Ascending aorta (tissue), 2 donors: ENCODE measurements around the gene SNED1. TPM values are rescaled to one million over a fixed set of nuclear protein-coding genes. Genes with fewer than 3 reads are reported as not detected.

Experiments
- DNase-seq, 2 donors: peaks; one replicate each; pipeline ENCODE4 v3.0.0-alpha.2; 2019; ENCODE audit warnings: low spot score in 2 of 2
- H3K27ac ChIP-seq, 2 donors: fragments of 200-600 bp; sonication (generic); one replicate each; pipeline ENCODE4 v1.5.1; 2016 to 2017; ENCODE audit warnings: mild to moderate bottlenecking in 1 of 2
- H3K27me3 ChIP-seq: fragments of 200-600 bp; sonication (generic); one replicate; pipeline ENCODE4 v1.5.1; 2017
- H3K36me3 ChIP-seq, 2 donors: fragments of 200-600 bp; sonication (generic); one replicate each; pipeline ENCODE4 v1.5.1; 2016
- H3K4me1 ChIP-seq, 2 donors: fragments of 200-600 bp; sonication (generic); one replicate each; pipeline ENCODE4 v1.5.1; 2016 to 2017; ENCODE audit warnings: mild to moderate bottlenecking in 1 of 2
- H3K4me3 ChIP-seq, 2 donors: fragments of 200-600 bp; sonication (generic); one replicate each; pipeline ENCODE4 v1.5.1; 2016 to 2017; ENCODE audit warnings: mild to moderate bottlenecking in 1 of 2
- H3K9me3 ChIP-seq, 2 donors: fragments of 200-600 bp; sonication (generic); one replicate each; pipeline ENCODE4 v1.5.1; 2016
- intact Hi-C: fragments of 100-400 bp; cut with DNase I; formaldehyde crosslinking; loops from one replicate; pipeline ENCODE4 v1.15.1; 2023
- total RNA-seq: library from RNA; depleted of rRNA; stranded (reverse); fragments of >200 nt; gene quantifications from one replicate; pipeline ENCODE4 v1.1.0, GENCODE V29; 2016
- TF ChIP-seq, protein P1 (sequence below), 3 experiments: fragments of 200-600 bp in 2 of 3; fragments of 450-650 bp in 1 of 3; sonication (generic) in 2 of 3; IDR thresholded peaks; one replicate each; pipeline ENCODE4 v1.5.1; 2016 to 2019; ENCODE audit warnings: antibody characterized with exemption in 3 of 3, mild to moderate bottlenecking in 1 of 3, moderate library complexity in 1 of 3

Gene SNED1
- total RNA-seq, 1 donor from 2014 or later: 84.3 TPM

DNA sequence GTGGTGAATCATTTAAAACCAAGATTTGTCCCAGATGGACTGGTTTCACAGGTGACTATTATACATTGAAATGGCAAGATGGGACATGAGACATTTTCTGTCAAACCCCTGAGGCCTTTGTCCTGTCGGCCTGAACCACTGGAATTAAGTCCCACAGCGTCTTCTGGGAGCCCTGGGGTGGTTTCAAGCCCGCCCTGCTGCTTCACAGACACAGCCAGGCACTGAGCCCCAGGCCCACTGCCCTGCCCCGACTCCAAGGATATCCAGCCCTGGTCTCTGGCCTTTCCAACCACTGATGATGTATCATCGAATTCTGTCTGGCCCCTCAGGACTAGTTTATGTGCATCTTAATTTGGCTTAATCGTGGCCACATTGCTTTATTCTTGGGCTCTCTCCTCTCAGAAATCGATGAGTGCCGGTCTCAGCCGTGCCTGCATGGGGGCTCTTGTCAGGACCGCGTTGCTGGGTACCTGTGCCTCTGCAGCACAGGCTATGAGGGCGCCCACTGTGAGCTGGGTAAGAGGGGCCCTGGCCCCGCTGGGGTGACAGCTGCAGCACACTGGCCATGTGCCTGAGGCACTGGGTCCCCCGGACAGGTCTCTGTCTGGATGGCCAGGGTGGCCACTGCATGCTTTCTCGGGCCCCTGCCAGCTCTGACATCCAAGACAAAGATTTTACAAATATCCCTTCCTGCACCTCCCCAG lies 64.1 kb downstream of the SNED1 start:
- Histone ChIP-seq H3K27me3 (no peaks in the 10 kb centered on the region), H3K27ac (no peak overlapping the region), H3K9me3 (no peaks in the 10 kb centered on the region), H3K4me3 (no peak overlapping the region), H3K36me3 (peaks cover 23 to 34% of the 10 kb centered on the region in 2 donors), H3K4me1 (no peaks in the 10 kb centered on the region)
- intact Hi-C loops: no loop called here
- peak in 1 of 2 donors; percentile 56 for DNase-seq
- TF ChIP-seq, protein P1, sequence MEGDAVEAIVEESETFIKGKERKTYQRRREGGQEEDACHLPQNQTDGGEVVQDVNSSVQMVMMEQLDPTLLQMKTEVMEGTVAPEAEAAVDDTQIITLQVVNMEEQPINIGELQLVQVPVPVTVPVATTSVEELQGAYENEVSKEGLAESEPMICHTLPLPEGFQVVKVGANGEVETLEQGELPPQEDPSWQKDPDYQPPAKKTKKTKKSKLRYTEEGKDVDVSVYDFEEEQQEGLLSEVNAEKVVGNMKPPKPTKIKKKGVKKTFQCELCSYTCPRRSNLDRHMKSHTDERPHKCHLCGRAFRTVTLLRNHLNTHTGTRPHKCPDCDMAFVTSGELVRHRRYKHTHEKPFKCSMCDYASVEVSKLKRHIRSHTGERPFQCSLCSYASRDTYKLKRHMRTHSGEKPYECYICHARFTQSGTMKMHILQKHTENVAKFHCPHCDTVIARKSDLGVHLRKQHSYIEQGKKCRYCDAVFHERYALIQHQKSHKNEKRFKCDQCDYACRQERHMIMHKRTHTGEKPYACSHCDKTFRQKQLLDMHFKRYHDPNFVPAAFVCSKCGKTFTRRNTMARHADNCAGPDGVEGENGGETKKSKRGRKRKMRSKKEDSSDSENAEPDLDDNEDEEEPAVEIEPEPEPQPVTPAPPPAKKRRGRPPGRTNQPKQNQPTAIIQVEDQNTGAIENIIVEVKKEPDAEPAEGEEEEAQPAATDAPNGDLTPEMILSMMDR (IDR thresholded peaks at IDR 0.05): no peak

DNA sequence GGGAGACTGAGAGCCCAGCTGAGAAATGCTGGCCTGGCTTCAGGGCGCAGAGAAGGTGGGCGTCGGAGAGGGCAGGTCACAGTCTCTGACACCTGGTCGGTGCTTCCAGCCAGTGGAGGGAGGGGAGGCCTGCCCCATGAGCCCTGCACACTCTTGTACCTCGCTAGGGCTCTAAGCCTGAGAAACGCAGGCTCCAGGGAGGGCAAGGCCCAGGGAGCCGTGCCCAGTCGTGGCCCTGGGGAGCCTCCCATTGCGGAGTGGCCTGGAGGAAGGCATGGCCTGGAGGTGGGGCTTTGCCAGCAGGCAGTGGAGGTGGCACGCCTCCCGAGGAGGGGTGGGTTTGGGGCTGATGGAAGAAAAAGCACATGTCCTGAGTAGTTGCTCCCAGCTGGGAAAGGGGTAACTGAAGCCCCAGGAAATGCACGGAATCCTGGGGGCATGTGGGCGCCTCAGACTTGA lies 64.7 kb downstream of the SNED1 start:
- intact Hi-C loops: no loop called here
- no peak overlapping the region for H3K27ac ChIP-seq
- H3K27me3 ChIP-seq: no peaks in the 10 kb centered on the region
- DNase-seq: peak in 1 of 2 donors; percentile 56
- H3K36me3 ChIP-seq: peaks cover 24 to 39% of the 10 kb centered on the region in 2 donors
- no peak overlapping the region for H3K4me3 ChIP-seq
- TF ChIP-seq, protein P1 (IDR thresholded peaks at IDR 0.05): no peak
- no peaks in the 10 kb centered on the region for H3K9me3 ChIP-seq
- H3K4me1 ChIP-seq: no peaks in the 10 kb centered on the region

DNA sequence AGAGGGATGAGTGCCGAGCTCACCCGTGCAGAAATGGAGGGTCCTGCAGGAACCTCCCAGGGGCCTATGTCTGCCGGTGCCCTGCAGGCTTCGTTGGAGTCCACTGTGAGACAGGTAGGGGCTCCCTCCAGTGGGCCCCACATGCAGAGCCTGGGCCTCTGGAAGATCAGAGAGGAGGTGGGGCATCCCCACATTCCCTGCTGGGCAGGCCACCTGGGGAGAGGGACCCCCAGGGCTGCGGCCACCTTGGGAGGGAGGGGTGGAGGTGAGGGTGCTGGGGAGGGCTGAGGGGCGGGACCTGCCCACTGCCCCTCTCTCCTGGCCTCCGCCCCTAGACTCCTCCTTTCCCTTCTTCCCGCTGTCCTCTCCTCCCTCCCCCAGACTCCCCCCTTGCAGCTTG lies 65.2 kb downstream of the SNED1 start:
- H3K4me1 ChIP-seq: no peaks in the 10 kb centered on the region
- no peaks in the 10 kb centered on the region for H3K9me3 ChIP-seq
- H3K4me3 ChIP-seq: no peak overlapping the region
- intact Hi-C loops: no loop called here
- no peak overlapping the region for H3K27ac ChIP-seq
- TF ChIP-seq, protein P1 (IDR thresholded peaks at IDR 0.05): no peak
- H3K36me3 ChIP-seq: peaks cover 25 to 44% of the 10 kb centered on the region in 2 donors
- peak in 1 of 2 donors; percentile 42 for DNase-seq
- no peaks in the 10 kb centered on the region for H3K27me3 ChIP-seq

DNA sequence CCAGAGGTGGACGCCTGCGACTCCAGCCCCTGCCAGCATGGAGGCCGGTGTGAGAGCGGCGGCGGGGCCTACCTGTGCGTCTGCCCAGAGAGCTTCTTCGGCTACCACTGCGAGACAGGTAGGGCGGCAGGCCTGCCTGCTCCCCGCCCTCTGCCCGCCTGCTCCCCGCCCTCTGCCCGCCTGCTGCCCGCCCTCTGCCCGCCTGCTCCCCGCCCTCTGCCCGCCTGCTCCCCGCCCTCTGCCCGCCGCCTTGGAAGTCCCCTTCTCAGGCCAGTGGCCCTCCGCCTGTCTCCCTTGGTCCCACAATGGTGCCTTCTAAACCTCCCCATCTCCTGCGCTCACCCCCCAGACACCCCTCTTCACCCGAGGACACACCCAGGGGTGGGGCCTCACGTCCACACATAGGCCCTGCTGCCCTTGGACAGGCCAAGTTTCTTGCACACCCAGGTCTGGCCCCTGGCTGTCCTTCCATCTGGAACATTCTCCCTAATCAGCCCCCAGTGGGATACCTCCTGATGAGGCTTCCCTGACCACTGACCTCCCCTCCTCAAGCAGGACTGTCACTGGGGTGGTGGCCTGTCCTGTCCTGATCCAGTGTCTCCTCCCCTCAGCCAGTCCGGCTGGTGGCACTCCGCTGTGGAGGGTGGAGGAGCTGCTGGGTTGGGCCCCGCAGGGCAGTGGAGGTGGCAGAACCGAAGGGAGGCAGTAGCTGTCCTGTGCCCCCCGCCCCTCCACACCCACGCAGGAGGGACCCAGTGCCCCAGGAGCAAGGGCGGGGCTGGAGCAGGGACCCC lies 65.8 kb downstream of the SNED1 start:
- intact Hi-C loops: no loop called here
- Histone ChIP-seq H3K9me3 (no peaks in the 10 kb centered on the region), H3K4me1 (no peaks in the 10 kb centered on the region), H3K27me3 (no peaks in the 10 kb centered on the region), H3K36me3 (peaks cover 31 to 50% of the 10 kb centered on the region in 2 donors), H3K4me3 (no peak overlapping the region), H3K27ac (no peak overlapping the region)
- TF ChIP-seq, protein P1 (IDR thresholded peaks at IDR 0.05): no peak
- peak in 1 of 2 donors; percentile 40 for DNase-seq

DNA sequence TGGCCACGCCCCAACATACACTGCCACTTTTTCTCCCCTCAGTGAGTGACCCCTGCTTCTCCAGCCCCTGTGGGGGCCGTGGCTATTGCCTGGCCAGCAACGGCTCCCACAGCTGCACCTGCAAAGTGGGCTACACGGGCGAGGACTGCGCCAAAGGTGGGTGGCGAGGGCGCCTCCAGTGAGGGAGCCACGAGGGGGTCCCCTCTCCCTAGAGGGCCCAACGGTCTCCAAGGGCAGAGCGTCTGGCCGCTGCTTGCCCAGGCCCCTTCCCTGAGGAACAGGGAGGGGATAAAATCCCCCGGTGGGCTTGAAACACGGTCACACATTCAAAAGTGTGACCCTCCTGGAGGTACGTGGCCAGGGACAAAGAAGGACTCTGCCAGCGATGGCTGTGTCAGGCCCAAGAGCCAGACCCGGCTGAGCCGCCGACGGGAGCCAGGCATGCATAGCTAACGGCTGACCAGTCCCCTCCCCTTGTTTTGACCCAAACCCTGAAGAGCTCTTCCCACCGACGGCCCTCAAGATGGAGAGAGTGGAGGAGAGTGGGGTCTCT lies 66.5 kb downstream of the SNED1 start:
- DNase-seq: no peak
- Histone ChIP-seq H3K36me3 (peaks cover 34 to 53% of the 10 kb centered on the region in 2 donors), H3K27me3 (no peaks in the 10 kb centered on the region), H3K27ac (no peak overlapping the region), H3K9me3 (no peaks in the 10 kb centered on the region), H3K4me1 (no peaks in the 10 kb centered on the region), H3K4me3 (no peak overlapping the region)
- intact Hi-C loops: no loop called here
- TF ChIP-seq, protein P1 (IDR thresholded peaks at IDR 0.05): no peak
